HepG2 (cell line): Measurements from ENCODE around the gene SPN. TPM values are rescaled to one million over a fixed set of nuclear protein-coding genes. Genes with fewer than 3 reads are reported as not detected.

ENCODE experiments used
- BCL6 ChIP-seq: IDR thresholded peaks from 2 replicates; pipeline ENCODE4 v1.6.1; 2016; ENCODE audit warnings: missing genetic modification reagents, missing compliant biosample characterization
- CBX5 ChIP-seq: sonication (generic); formaldehyde crosslinking; IDR thresholded peaks from 2 replicates; pipeline ENCODE4 v1.4.0; 2020; ENCODE audit warnings: missing genetic modification reagents, borderline replicate concordance
- CEBPB ChIP-seq: IDR thresholded peaks from 2 replicates; pipeline ENCODE4 v1.6.1; 2011; ENCODE audit warnings: low read depth, low read length, improper control_type of control experiment, borderline replicate concordance
- GATAD2A ChIP-seq: IDR thresholded peaks from 2 replicates; pipeline ENCODE4 v1.6.1; 2016
- HNRNPK ChIP-seq: fragments of 200-400 bp; formaldehyde crosslinking; IDR thresholded peaks from 2 replicates; pipeline ENCODE4 v1.6.1; 2018; ENCODE audit warnings: low read length, low read depth, moderate library complexity, mild to moderate bottlenecking; ENCODE audit not compliant: poor library complexity, severe bottlenecking
- NCOR1 ChIP-seq: fragments of 200-600 bp; sonication (generic); IDR thresholded peaks from 2 replicates; pipeline ENCODE4 v1.7.0; 2017; ENCODE audit warnings: antibody characterized with exemption, low read length, borderline replicate concordance
- SETDB1 ChIP-seq: sonication (generic); formaldehyde crosslinking; IDR thresholded peaks from 2 replicates; pipeline ENCODE4 v1.5.1; 2020; ENCODE audit warnings: missing genetic modification reagents, mild to moderate bottlenecking, borderline replicate concordance
- ZNF484 ChIP-seq: sonication (generic); formaldehyde crosslinking; IDR thresholded peaks from 2 replicates; pipeline ENCODE4 v1.5.1; 2020; ENCODE audit warnings: mild to moderate bottlenecking, low read depth, missing genetic modification reagents, borderline replicate concordance
- ZNF567 ChIP-seq: sonication (generic); formaldehyde crosslinking; IDR thresholded peaks from 2 replicates; pipeline ENCODE4 v1.8.1; 2023; ENCODE audit warnings: mild to moderate bottlenecking, missing genetic modification reagents, borderline replicate concordance
- ZNF841 ChIP-seq: sonication (generic); formaldehyde crosslinking; IDR thresholded peaks from 2 replicates; pipeline ENCODE4 v1.8.1; 2023; ENCODE audit warnings: missing genetic modification reagents, borderline replicate concordance
- polyA plus RNA-seq, 8 experiments: library from polyadenylated mRNA; depleted of rRNA in 3 of 8; stranded (reverse) in 7 of 8; unstranded in 1 of 8; fragments of >200 nt; fragmentation: Illumina TruSeq in 4 of 8; extraction: Trizol in 4 of 8; gene quantifications; 2 replicates each; pipeline versions ENCODE4 v1.2.1 to v1.2.3, GENCODE V29; 2011 to 2016; ENCODE audit warnings: low read depth in 4 of 8, missing spikeins in 1 of 8, mixed read lengths in 1 of 8; ENCODE audit not compliant: insufficient read depth in 1 of 8
- total RNA-seq, 5 experiments: library from RNA; depleted of rRNA; stranded (reverse); fragments of >200 nt; fragmentation: Illumina TruSeq; extraction: Trizol; gene quantifications; 2 replicates each; pipeline ENCODE4 v1.2.3, GENCODE V29; 2016; ENCODE audit warnings: low read depth in 1 of 5
- TF ChIP-seq, protein P1 (sequence below): sonication (generic); formaldehyde crosslinking; IDR thresholded peaks from 2 replicates; pipeline ENCODE4 v1.5.0; 2020; ENCODE audit warnings: mild to moderate bottlenecking, missing genetic modification reagents, borderline replicate concordance
- TF ChIP-seq, protein P2 (sequence below): sonication (generic); formaldehyde crosslinking; IDR thresholded peaks from 2 replicates; pipeline ENCODE4 v1.9.0; 2021; ENCODE audit warnings: missing genetic modification reagents, borderline replicate concordance

The SPN gene
- total and polyA plus RNA-seq, 2 of the 13 experiments (the other 11 are each of a cell fraction or from before 2014, with no cell fraction given) = 0.22 to 1.6 TPM

DNA sequence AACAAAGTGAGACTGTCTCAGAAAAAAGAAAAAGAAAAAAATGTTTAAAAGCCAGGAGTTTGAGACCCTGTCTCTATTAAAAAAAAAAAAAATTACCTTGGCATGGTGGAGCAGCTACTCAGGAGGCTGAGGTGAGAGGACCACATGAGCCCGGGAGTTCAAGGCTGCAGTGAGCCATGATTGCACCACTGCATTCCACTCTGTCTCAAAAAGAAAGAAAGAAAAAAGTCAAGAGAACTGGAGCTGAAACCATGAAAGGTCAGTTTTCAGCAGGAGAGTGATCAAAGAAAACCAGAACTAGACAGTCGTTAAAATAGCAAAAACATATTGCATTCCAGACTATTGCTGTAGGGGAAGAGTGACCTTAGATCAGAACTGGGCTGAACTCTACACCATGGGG is 24.7 kb downstream of the SPN start (continued):
- TF ChIP-seq, protein P1, sequence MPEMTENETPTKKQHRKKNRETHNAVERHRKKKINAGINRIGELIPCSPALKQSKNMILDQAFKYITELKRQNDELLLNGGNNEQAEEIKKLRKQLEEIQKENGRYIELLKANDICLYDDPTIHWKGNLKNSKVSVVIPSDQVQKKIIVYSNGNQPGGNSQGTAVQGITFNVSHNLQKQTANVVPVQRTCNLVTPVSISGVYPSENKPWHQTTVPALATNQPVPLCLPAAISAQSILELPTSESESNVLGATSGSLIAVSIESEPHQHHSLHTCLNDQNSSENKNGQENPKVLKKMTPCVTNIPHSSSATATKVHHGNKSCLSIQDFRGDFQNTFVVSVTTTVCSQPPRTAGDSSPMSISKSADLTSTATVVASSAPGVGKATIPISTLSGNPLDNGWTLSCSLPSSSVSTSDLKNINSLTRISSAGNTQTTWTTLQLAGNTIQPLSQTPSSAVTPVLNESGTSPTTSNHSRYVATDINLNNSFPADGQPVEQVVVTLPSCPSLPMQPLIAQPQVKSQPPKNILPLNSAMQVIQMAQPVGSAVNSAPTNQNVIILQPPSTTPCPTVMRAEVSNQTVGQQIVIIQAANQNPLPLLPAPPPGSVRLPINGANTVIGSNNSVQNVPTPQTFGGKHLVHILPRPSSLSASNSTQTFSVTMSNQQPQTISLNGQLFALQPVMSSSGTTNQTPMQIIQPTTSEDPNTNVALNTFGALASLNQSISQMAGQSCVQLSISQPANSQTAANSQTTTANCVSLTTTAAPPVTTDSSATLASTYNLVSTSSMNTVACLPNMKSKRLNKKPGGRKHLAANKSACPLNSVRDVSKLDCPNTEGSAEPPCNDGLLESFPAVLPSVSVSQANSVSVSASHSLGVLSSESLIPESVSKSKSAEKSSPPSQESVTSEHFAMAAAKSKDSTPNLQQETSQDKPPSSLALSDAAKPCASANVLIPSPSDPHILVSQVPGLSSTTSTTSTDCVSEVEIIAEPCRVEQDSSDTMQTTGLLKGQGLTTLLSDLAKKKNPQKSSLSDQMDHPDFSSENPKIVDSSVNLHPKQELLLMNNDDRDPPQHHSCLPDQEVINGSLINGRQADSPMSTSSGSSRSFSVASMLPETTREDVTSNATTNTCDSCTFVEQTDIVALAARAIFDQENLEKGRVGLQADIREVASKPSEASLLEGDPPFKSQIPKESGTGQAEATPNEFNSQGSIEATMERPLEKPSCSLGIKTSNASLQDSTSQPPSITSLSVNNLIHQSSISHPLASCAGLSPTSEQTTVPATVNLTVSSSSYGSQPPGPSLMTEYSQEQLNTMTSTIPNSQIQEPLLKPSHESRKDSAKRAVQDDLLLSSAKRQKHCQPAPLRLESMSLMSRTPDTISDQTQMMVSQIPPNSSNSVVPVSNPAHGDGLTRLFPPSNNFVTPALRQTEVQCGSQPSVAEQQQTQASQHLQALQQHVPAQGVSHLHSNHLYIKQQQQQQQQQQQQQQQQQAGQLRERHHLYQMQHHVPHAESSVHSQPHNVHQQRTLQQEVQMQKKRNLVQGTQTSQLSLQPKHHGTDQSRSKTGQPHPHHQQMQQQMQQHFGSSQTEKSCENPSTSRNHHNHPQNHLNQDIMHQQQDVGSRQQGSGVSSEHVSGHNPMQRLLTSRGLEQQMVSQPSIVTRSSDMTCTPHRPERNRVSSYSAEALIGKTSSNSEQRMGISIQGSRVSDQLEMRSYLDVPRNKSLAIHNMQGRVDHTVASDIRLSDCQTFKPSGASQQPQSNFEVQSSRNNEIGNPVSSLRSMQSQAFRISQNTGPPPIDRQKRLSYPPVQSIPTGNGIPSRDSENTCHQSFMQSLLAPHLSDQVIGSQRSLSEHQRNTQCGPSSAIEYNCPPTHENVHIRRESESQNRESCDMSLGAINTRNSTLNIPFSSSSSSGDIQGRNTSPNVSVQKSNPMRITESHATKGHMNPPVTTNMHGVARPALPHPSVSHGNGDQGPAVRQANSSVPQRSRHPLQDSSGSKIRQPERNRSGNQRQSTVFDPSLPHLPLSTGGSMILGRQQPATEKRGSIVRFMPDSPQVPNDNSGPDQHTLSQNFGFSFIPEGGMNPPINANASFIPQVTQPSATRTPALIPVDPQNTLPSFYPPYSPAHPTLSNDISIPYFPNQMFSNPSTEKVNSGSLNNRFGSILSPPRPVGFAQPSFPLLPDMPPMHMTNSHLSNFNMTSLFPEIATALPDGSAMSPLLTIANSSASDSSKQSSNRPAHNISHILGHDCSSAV (CRISPR knock-in tag) = no peak
- TF ChIP-seq CBX5 (CRISPR knock-in tag) (0 out of 2 replicates have a peak, but pooled peaks have one; percentile 30), BCL6 (CRISPR knock-in tag) (0 out of 2 replicates have a peak, but pooled peaks have one; percentile 36), ZNF567 (no peak), SETDB1 (CRISPR knock-in tag) (no peak), NCOR1 (peak; percentile 84), ZNF841 (CRISPR knock-in tag) (no peak), CEBPB (peak; percentile 78), GATAD2A (CRISPR knock-in tag) (peak; percentile 53; the same call in 1 of the 2 replicates), ZNF484 (CRISPR knock-in tag) (no peak), HNRNPK (no peak)
- TF ChIP-seq, protein P2, sequence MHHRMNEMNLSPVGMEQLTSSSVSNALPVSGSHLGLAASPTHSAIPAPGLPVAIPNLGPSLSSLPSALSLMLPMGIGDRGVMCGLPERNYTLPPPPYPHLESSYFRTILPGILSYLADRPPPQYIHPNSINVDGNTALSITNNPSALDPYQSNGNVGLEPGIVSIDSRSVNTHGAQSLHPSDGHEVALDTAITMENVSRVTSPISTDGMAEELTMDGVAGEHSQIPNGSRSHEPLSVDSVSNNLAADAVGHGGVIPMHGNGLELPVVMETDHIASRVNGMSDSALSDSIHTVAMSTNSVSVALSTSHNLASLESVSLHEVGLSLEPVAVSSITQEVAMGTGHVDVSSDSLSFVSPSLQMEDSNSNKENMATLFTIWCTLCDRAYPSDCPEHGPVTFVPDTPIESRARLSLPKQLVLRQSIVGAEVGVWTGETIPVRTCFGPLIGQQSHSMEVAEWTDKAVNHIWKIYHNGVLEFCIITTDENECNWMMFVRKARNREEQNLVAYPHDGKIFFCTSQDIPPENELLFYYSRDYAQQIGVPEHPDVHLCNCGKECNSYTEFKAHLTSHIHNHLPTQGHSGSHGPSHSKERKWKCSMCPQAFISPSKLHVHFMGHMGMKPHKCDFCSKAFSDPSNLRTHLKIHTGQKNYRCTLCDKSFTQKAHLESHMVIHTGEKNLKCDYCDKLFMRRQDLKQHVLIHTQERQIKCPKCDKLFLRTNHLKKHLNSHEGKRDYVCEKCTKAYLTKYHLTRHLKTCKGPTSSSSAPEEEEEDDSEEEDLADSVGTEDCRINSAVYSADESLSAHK (CRISPR knock-in tag) = no peak
